HG03097 (cell line): Measurements from ENCODE around the gene KIF23.
"Not testable (repeated sequence)": the region's sequence is repeated elsewhere in the genome, so short reads cannot be mapped to it uniquely, and the experiment has no call there.

Experiments
- ATAC-seq: cut with Tn5 transposase; IDR thresholded peaks from one replicate; pipeline ENCODE4 v1.9.1; 2021; ENCODE audit not compliant: unreplicated experiment, low FRiP score

KIF23 gene

DNA sequence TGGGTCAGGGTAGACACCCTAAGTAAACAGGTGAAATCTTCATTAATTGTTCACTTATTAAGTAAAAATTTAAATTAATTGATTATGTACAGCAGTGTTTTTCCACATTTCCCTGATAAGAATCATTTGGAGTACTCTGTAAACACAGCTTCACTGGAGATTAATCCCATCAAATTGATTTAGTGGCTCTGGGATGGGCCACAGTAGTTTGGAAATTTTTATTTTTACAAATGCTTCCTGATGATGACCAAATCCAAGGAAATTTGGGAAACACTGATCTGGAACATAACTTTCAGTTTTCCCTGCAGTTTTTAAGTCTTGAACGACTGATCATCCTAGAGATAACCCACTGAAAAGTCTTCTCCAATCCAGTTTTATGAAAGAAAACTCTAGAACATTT lies 19.7 kb downstream of the KIF23 start:
- no peak for ATAC-seq

DNA sequence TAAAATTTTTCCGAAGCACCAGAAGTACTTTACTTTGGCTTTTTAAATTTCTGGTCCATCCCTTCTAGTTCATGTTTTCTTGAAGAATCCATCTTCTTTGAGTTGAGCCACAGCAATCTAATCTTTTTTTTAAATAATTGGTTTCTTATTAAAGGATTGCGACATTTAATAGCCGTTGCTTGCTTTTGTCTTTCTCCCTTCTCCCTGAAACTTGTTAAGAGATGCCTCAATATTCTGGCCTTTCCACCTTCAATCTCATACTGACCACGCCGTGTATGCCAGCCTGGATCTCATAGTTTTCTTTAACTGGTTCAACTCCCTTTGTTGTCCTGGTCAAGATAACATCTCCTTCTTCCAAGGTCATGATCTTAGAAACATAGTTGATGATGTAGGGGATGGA lies 20.1 kb downstream of the KIF23 start:
- ATAC-seq, result no peak

DNA sequence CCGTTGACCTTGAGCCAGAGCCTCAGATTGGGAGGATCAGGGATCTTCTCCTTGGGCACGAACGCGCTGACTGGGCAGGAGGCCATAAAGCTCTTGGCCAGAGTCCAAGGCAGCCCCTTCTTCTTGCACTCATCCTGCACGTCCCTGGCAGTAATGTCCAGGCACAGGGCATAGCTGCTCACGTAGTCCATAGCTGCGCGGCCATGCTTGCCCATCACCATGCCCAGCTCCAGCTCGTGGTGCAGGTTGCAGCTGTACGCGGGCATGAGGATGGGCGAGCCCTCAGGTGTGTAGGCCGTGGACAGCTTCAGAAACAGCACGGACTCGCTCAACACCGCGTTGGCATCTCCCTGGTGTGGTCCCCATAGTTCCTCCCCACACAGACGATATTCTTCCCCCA lies 20.5 kb downstream of the KIF23 start:
- no peak for ATAC-seq

DNA sequence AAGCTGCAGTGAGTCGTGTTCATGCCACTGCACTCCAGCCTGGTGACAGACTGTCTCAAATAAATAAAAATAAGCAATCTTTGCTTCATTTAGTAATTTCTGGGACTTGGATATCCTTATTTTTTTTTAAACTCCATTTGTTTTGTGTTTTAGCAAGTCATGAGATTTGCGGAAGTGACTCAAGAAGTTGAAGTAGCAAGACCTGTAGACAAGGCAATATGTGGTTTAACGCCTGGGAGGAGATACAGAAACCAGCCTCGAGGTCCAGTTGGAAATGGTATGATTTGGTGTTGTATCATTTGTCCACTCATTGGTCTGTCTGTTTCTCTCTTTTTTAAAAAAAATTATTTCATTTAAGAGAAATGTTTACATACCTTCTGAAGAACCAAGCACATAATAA lies 21.8 kb downstream of the KIF23 start:
- no peak for ATAC-seq

DNA sequence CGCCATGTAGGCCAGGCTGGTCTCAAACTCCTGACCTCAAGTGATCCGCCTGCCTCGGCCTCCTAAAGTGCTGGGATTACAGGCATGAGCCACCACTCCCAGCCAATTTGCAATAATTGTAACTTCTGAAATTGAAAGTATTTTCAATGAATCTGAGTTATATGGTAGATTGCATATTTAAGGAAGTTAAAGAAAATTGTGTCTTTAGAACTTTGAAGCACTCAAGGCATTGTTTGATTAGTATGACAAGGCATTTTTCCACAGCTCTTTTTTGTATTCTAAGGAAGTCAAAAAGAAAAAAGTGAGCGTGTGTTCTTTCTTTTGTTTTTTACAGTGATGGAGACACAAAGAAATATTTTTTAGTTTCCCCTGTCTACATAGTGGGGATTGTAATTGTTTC lies 22.8 kb downstream of the KIF23 start:
- ATAC-seq, result no peak

DNA sequence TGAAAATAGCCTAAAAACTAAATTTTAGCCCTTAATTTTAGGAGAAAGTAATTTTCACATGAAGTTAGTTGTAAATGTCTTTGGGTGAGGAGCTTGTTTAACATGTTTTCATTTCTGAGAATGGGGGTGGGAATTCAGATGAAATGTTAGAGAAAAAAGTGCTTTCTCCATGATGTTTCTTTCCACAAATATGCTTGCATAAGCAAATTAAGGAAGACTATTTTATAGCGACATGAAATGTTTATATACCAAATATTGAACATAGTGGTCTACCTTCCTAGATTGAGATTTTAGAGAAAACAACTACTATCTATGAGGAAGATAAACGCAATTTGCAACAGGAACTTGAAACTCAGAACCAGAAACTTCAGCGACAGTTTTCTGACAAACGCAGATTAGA lies 25.5 kb downstream of the KIF23 start:
- ATAC-seq, result no peak

- no peak for ATAC-seq
Observed at GRCh38 chr15:69443032-69443611, 29.0 kb downstream of the KIF23 start.

DNA sequence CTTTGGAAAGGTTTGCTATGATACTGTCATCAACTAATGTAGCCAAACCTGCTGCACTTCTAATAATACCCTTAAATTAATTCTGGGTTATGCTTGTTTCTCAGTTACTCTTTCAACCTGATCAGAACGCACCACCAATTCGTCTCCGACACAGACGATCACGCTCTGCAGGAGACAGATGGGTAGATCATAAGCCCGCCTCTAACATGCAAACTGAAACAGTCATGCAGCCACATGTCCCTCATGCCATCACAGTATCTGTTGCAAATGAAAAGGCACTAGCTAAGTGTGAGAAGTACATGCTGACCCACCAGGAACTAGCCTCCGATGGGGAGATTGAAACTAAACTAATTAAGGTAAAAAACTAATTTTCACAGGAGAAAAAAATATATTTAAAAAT lies 30.5 kb downstream of the KIF23 start:
- ATAC-seq, result no peak

- no peak for ATAC-seq
Observed at GRCh38 chr15:69446953-69447352, 32.8 kb downstream of the KIF23 start.

- not testable (repeated sequence) for ATAC-seq
Observed at GRCh38 chr15:69450221-69450620, 36.1 kb downstream of the KIF23 start.

- ATAC-seq, result no peak
Observed at GRCh38 chr15:69450968-69451695, 37.0 kb downstream of the KIF23 start.

- ATAC-seq, result peak; percentile 24
Observed at GRCh38 chr15:69451951-69452691, 38.0 kb downstream of the KIF23 start.

GRCh38 chr15:69452692-69453521 lies 38.8 kb downstream of the KIF23 start, which contains the start of gene RPLP1:
RPLP1 (plus strand) TSS chr15:69452818; CDS start chr15:69452949, 131 bp downstream.
- ATAC-seq, result peak; percentile 80

GRCh38 chr15:69454953-69455352 lies 40.8 kb downstream of the KIF23 start:
- no peak for ATAC-seq

DNA sequence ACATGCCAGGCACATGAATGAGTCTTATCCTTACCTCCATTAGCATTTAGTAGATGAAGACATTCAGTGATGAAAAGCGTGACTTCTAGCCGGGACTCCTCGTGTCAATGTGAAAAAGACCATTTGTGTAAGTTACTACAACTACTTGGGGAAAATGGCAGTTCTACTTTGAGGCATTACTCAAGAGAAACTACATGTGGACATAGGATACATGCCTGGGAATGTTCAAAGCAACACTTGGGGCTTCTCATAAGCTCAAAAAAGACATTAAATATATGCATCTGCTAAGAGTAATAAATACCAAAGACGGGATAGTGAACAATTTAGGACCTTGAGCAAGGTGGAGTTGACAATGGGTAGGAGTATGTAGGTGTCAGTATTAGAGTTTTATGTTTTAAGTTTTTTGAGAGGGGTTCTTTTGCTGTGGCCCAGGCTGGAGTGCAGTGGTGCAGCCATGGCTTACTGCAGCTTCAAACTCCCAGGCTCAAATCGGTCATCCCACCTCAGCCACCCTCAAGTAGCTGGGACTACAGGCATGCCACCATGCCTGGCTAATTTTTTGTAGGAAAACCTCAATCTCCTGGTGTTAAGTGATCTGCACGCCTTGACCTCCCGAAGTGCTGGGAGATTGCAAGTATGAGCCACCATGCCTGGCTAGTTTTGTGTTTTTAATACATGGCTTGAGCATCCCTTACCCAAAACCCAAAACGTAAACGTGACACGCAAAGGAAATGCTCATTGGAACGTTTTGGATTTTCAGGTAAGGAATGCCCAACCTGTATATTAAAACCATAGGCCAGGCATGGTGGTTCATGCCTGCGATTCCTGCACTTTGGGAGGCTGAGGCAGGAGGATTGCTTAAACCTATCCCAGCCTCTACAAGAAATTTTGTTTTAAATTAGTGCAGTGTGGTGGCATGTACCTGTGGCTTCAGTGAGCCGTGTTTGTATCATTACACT lies 42.3 kb downstream of the KIF23 start:
- ATAC-seq, result no peak

DNA sequence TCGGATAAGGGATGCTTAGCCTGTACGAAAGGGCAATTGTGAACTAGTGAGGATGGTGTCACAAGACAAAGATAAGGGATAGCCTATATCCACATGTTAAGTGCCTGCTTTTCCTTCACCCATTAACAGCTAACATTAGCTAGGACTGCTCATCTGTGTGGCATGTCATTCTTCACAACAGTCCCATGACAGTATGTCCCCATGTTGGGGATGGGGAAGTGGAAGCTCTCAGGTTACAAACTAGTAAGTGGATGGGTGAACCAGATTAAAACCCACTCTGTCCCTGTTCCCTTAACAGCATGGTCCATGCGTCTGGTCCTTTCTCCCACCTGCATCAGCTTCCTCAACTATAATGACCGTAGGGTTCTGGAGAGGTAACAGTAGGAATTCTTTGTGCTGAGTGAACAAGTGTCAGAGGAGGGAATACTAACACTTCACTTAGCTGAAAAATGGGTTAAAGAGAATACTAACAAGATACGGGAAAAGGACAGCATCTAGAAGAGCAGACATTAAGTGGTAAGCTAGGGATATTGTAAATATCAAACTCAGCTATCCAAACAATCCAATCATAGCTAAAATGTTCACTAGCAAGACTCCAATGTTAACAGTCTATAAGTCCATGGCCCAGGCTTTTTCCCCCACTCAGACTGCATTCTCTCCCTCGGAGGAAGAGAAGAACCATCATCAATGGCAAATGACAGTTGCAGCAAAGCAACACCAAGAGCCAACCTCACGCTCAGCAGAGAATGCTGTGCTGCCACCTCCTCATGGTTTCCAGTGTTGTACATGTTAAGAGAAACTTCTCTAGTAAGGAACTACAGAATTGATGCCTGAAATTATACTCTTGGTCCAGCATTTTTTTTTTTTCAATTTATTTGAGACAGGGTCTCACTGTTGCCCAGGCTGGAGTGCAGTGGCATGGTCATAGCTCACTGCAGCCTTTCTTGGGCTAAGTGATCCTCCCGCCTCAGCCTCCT lies 43.4 kb downstream of the KIF23 start:
- ATAC-seq, result no peak

GRCh38 chr15:69459066-69459465 lies 44.9 kb downstream of the KIF23 start:
- no peak for ATAC-seq

DNA sequence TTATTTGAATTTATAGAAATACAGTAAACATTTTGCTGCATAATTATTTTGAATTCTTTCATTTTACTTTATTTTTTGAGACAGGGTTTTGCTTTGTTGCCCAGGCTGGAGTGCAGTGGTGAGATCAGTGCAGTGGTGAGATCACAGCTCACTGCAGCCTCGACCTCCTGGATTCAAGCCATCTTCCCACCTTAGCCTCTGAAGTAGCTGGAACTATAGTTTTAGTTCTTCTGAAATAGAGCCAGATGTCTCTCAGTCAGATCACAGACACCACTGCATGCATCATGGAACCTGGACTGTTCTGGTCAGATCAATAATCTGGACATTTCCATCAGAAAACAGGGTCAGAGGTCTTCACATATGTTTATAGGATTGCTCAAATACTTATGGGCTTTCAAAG lies 46.3 kb downstream of the KIF23 start:
- no peak for ATAC-seq
